Islet precursor cell (in vitro differentiated cells): ENCODE measurements around the gene CCDC174.
"Not testable (repeated sequence)": the region's sequence is repeated elsewhere in the genome, so short reads cannot be mapped to it uniquely, and the experiment has no call there.

Experiments
- DNase-seq: peaks from one replicate; pipeline ENCODE4 v3.0.0-alpha.2; 2018

CCDC174 gene

GRCh38 chr3:14651440-14652251 lies at the start of gene CCDC174:
Gene CCDC174 (plus strand): TSS chr3:14651762. CDS start chr3:14651837, 75 bp downstream.
- DNase-seq, result peak; percentile 98

- DNase-seq, result no peak
Measured at GRCh38 chr3:14602006-14602803, 49.4 kb upstream of the CCDC174 start.

GRCh38 chr3:14602804-14603644 lies 48.5 kb upstream of the CCDC174 start:
- DNase-seq, result peak; percentile 69

DNA sequence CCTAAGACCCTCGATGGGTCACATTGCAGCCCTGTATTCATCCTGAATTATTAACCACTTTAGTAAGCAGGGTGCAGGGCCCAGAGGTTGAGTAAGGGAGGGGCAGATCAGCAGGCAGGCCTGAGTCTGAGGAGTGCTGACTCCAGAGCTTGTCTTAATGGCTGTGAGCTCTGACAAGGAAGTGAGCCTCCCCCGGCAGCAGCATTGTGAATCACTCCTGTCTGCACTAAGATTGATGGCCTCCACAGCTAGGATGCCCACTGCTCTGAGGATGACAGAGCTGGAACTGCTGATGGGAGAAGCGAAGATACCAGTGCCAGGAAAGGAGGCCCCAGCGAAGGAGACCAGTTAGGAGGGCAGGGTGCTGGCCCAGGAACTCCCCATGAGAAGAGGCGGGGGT lies 46.5 kb upstream of the CCDC174 start:
- DNase-seq, result peak; percentile 90

- no peak for DNase-seq
Measured at GRCh38 chr3:14605744-14606143, 45.8 kb upstream of the CCDC174 start.

DNA sequence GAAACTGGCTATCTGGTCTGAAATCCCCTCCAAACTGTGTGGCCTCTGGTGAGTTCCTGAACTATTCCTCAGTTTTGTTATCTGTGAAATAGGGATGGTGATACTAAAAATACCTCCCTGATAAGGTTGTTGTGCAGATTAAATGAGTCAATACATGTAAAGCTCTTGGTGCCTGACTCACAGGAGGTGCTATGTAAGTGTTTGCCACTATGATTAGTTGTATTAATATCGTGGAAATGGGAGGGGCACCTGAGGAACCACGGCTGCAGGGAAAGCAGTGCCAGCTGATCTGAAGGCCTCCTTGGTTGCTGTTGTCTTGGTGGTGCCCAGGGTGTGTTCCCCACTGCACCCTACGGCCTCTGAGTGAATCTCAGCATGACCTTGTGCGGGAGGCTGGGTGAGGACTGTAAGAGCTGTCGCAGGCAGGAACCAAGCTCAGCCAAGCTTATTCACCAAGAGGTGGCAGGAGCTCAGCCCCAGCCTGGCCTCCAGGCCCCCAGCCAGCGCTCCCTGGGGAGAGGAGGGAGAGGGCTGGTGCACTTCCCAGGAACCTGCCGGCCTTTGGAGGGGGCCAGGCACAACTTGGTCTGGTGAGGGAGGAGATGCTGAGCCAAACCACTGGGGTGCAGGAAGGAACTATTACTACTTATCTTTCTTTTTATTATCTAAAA lies 44.8 kb upstream of the CCDC174 start:
- no peak for DNase-seq

DNA sequence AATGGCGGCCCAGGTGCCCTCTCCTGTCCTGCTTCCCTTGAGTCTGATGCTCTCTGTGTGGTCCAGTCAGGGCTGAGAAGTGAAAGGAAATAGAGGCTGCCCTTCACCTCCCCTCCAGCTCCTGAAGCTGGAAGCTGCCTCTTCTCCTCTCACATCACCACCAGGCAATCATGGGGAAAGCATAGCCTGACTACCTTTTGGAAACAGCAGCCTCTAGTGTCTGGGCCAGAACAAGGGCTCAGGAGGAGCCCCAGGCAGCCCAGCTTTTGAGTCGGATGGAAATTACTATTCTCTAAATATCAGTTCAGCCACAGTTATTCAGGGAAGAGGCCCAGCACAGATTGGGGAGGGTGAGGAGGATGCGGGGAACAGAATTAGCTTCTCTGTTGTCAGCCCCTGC lies 43.3 kb upstream of the CCDC174 start:
- DNase-seq, result no peak

DNA sequence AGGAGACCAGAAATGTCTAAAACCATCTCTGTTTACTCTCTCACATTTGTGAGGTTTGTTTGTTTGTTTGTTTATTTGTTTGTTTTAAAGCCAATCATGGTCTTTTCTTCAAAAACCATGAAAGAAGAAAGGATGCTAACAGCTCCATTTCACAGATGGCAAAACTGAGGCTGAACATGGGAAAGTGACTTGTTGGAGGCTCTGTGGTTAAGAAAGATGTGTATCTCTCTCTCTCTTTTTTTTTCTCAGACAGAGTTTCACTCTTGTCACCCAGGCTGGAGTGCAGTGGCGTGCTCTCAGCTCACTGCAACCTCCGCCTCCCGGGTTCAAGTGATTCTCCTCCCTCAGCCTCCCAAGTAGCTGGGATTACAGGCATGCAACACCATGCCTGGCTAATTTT lies 42.5 kb upstream of the CCDC174 start:
- DNase-seq, result not testable (repeated sequence)

DNA sequence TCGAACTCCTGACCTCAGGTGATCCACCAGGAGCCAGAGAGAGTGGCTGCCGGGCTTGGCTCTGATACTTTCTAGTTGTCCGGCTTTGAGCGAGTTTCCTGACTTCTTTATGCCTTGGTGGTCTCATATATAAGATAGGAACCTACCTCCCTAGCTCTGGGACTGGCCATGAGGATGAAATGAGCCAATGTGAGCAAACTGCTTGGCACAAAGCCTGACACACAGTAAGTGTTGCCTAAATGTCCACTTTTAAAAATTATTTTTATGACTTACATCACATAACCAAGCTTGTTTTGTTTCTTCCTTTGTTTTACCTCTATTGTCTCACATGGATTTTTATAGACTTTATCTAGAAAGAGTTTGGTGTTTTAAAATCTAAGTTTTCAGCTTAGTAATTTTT lies 42.1 kb upstream of the CCDC174 start:
- no peak for DNase-seq

GRCh38 chr3:14609941-14610340 lies 41.6 kb upstream of the CCDC174 start:
- no peak for DNase-seq

DNA sequence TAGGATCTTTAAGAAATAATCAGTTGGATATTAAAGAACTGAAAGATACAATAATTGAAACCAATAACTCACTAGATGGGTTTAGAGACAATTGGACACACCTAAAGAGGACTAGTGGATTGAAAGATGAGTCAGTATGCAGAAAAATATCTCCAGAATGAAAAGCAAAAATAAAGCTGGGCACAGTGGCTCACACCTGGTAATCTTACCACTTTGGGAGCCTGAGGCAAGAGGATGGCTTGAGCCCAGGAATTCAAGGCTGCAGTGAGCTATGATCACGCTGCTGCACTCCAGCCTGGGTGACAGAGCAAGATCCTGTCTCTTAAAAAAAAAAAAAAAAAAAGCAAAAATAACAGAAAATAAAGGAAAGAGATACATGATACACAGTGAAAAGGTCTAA lies 37.4 kb upstream of the CCDC174 start:
- no peak for DNase-seq

- DNase-seq, result no peak
Measured at GRCh38 chr3:14614862-14615261, 36.7 kb upstream of the CCDC174 start.

DNA sequence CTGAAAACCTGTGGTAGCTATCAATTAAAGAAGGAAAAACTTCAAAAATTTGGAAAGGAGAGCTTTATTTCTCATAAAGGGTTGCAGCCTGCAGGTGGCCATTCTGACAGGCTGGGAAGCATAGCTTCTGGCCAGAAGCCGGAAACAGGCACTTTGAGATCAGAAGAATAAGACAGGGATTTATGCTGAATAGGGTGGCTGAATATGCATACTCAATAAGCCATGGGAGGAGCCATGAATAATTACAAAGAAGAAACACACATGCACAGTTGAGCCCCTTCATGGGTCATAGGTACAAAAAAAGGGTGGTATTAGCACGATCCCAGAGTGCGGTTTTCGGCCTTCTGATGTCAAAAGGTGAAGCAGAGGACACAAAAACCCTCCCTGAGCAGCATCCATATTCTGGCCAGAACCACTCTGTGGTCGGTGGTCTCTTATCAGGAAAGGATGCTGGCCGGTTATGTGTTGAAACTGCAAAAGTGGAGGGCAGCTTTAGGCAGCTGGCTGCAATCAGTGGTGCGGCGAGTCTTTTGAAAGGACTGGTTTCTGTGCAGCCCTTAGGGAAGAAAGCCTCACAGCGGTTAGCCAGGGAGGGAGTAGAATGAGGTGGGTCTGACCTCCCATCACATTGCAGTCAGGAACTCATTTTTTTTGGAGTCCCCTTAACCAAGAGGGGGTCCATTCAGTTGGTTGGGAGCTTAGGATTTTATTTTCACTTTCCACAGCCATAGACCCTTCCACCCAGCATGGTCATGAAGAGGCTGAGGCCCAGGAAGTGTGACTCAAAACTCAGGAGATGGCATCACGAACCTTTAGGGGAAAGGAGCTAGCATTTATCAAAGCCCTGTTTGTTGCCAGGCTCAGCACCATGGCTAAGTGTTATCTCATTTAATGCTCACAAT lies 34.7 kb upstream of the CCDC174 start:
- no peak for DNase-seq

GRCh38 chr3:14617508-14618023 lies 34.0 kb upstream of the CCDC174 start:
- no peak for DNase-seq

DNA sequence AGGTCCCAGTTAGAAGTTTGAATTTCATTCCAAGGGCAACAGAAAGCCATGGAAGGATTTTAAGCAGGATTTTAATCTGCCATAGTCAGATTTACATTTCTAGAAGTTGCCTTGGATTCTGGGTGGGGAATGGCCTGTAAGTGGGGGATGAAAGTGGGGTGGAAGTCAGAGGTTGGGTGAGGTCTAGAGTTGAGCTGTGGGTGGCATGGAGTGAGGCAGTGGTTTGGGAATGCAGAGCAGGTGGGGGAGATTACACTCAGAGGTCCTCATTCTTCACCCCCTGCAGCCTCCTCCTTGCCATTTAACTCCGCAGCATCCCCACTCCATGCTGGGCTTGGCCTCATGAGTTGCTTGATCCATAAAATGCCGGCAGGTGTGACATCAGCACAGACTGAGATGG lies 32.0 kb upstream of the CCDC174 start:
- no peak for DNase-seq

DNA sequence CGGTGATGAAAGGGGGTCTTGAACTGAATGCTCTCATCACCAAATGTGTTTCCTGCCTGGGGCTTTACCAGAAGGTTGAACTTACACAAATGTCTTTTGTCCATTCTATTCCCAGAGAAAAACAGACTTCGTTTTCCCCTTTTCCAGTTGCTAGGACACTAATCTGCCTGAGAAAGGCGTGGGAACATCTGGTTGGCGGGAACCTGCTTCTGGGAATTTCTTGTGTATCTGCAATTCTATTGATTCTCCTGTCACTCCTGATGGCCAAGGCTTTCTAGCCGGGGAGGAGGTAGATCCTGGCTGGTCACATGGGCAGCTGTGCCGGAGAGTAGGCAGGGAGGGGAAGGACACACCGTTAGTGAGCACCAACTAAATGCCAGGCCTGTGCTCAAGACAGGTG lies 31.1 kb upstream of the CCDC174 start:
- DNase-seq, result peak; percentile 89

- no peak for DNase-seq
Measured at GRCh38 chr3:14621093-14621492, 30.5 kb upstream of the CCDC174 start.

DNA sequence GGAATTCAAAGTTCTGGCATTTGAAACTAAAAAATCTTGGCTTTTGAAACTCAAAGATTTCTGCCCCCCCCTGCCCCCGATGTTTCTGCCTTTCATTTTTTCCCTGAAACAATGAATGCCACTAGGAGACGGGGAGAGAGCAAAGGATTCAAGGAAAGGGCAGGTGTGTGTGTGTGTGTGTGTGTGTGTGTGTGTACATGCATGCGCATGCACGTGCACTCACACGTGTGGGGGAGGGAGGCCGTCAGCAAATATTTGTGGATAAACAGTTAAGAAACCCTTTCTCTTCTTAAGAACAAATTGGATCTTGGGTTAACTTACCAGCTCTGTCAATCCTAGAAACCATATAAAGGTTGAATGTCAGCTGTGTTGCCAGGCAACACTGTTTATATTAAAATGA lies 29.2 kb upstream of the CCDC174 start:
- DNase-seq, result no peak

- no peak for DNase-seq
Measured at GRCh38 chr3:14623569-14624051, 28.0 kb upstream of the CCDC174 start.

DNA sequence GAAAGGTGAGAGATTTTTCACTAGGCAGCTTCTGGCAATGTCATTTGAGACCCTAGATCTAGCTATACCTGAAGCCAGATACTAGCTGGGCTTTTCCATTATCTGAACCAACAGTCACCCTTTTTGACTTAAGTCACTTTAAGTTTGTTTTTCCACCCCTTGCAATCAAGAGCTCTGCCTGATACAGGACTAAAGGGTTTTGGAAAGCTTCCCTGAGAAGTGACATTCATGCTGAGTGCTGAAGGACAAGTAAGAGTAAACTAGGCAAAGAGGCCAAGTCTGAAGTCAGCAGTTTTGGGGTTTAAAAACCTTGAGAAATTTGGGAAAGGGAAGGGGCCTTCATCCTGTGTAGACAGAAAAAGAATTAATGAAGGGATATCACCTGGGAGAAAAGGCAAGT lies 27.1 kb upstream of the CCDC174 start:
- no peak for DNase-seq

DNA sequence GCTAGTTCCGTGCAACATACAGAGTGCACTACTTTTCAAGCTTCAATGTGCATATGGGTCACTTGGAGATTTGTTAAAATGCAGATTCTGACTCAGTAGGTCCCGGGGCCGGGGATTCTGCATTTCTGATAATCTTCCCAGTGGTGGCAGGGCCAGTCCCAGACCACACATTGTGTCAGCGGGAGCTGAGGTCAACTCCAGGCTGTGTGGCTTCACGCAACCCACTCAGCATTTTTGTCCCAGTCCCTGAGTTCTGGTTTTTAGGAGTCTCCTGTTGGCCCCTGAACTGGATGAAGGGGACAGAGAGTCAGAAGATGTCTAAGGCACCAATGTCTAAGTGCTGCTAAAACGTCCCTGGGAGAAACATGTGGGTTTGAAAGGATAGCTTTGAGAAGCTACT lies 26.1 kb upstream of the CCDC174 start:
- no peak for DNase-seq
